GM18499 (cell line): ENCODE results near the gene NFATC4.
"Not testable (repeated sequence)": the region's sequence is repeated elsewhere in the genome, so short reads cannot be mapped to it uniquely, and the experiment has no call there.

Experiments
- ATAC-seq: cut with Tn5 transposase; IDR thresholded peaks from one replicate; pipeline ENCODE4 v1.9.1; 2021; ENCODE audit warnings: moderate number of reproducible peaks; ENCODE audit not compliant: insufficient read depth, unreplicated experiment

Gene NFATC4

DNA sequence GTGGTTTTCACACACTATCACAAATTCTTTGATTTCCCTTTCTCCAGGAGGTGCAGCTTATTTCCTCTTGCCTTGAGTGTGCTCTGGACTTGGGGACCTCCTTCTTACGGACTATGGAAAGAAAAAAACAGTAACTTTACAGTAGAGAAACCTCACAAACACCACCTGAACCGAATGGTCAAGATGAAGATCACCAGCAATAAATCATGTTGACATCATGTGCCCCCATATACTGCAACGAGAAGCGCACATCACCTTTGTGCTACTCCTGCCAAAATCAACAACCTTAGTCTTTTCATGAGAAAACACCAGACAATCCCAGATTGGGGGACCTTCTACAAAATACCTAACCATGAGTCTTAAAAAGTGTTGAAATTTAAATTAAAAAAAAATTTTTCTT is 17.5 kb downstream of the NFATC4 start:
- no peak for ATAC-seq

DNA sequence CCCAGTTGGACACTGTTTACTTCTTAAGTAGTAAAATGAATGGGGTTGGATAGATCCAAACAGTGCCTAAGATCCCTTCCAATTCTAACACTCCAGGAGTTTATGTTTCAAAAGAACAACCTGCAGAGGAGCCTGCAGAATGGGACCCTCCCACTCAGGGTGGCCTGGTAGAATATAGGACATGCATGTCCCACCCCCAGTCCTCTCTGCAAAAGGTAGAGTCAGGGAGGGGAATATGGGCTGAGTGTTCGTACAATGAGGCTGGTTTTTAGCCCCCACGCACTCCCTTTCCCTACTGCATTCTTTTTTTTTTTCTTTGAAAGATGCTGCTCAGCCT is 19.0 kb downstream of the NFATC4 start:
- ATAC-seq = no peak

GRCh38 chr14:24387579-24387978 is 19.6 kb downstream of the NFATC4 start:
- not testable (repeated sequence) for ATAC-seq

- no peak for ATAC-seq
Observed at GRCh38 chr14:24388474-24389179, 20.6 kb downstream of the NFATC4 start.

DNA sequence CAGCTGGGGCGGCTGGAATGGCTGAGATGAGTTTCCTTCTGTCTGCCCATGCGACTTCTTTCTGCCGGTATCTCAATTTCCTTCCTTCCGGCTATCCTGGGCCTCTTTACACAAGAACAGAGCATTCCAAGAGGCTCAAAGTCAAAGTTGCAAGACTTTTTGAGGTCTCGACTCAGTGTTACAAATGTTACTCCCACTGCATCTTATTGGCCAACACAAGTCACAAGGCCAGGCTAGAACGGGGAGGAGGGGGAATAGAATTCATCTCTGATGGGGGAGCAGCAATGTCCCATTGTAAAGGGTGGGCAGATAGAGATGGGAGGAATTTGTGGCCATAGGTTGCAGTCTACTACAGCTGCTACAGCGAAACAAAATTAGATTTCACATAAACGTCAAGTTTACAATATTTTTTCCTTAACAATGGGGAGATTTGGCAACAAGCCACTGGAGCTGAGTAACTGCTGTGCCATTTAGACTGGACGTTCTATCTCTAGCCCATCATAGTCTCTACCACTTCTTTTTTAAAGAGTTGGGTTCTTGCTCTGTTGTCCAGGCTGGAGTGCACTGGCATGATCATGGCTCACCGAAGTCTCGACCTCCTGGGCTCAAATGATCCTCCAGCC is 21.4 kb downstream of the NFATC4 start:
- ATAC-seq = no peak

- ATAC-seq = no peak
Observed at GRCh38 chr14:24390701-24391468, 22.9 kb downstream of the NFATC4 start.

DNA sequence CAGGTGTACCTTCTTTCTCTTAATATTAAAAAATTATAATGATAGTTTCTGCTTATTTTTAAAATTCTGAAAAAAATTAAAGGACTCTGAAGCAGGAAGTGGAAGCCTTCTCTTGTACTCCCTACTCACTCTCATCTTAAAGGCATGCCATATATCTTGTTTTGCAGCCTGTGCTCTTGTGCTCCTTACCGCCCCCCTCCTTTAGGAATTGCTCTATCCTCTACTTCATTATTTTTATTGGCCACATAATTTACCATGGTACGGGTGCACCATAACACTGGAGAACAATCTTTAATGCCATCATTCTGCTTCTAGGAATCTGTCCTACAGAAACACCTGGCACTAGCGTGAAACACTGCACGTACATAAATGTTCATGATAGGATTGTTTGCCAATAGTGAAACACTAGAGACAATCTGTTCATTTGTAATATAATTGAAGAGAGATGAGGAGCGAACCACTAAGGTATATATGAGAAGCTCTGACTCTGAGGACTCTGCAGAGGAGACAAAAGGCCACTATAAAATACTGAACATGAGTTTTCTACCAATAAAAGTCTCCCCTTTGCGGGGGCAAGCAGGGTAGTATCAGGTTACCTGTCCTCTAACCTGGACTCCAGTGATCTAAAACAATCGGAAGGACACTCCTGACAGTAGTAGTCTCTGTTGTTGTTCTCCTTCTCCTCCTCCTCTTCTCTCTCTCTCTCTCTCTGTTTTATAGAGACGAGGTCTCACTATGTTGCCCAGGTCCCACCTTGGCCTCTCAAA is 24.5 kb downstream of the NFATC4 start:
- no peak for ATAC-seq

DNA sequence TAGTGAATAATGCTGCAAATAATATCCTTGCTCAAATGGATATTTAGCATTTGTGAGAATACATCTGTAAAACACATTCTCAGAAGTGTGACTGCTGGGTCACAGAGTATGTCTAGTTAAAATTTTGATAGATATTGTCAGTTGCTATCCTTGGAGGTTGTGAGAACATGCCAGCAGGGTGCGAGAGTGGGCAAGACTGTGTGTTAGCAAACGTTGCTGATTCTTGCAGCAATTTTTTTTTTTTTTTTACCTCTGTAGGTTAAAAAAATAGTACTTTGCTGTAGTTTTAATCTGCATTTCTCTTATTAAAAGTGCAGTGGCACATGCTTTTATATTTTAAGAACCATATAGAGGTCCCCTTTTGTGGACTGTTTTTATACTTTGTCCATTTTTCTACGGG is 26.3 kb downstream of the NFATC4 start:
- no peak for ATAC-seq

DNA sequence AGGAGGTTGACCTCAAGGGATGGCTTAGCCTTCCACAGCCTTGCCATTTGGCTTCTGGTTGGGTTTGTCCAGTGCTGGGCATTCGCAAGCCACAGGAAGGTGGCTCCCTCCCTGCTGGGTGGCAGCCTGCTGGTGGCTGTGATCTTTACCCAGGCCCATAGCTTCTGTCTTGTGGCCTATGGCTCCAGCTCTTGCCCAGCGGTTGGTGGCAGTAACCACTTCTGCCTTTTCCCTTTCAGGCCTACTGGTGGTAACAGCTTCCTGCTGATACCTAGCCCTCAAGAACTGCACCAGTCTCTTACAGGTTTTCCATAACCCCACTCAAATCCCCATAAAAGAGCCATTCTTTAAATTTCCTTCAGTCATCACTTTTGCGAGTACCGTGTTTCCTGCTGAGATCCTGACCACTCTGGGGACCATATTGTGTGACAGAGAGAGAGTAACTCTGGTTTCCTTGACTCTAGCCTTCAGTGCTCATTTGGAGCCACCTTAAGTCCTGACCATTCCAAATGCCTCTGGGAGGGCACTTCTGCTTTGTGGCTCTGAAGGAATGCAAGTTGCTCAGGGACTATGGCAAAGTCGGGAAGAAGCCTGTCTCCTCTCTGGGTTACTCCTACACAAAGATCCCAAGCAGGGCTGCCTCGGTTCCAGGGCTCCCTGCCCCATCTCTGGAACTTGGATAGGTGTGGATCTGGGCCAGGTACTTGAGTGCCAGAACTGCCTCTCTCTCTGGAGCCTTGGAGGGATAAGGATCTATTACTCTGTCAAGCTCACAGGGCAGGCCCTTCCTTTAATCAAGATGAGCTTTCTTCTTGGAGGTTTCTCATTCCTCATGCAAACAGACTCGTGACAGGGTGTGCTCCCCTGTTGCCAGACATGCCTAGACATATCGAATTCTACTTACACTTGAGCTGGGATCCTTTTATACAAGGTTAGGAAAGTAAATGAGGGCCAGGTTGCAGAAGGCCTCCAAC is 27.9 kb downstream of the NFATC4 start:
- ATAC-seq = no peak

DNA sequence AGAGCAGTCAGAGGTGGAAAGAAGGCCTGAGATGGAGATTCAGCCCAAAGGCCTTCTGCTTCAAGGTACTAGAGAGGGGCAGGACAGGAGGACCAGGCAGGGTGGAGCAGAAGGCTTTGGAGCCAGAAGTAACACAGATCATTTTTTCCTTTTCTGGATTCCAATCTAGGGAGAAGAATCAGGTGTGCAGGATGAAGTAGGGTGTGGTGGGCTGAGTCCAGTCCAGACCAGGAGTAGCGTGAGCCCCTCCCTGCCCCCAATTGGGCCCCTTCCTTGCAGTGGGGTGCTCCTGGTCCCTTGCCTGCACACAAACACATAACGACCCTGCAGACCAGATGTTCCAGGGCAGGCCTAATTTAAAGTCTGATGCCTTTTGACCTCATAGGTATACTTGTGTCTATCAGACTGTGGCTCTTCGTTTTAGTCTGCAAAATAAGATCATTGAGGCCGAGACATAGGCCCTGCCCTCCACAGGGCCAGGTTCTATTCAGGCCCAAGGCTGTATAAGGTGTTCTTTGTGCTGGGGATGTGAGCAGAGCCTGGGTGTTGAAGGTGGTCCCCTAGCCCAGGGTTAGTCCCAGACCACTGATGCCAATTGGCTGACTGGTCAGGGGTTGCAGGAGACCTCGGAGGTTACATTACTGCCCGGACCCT is 29.8 kb downstream of the NFATC4 start:
- no peak for ATAC-seq

DNA sequence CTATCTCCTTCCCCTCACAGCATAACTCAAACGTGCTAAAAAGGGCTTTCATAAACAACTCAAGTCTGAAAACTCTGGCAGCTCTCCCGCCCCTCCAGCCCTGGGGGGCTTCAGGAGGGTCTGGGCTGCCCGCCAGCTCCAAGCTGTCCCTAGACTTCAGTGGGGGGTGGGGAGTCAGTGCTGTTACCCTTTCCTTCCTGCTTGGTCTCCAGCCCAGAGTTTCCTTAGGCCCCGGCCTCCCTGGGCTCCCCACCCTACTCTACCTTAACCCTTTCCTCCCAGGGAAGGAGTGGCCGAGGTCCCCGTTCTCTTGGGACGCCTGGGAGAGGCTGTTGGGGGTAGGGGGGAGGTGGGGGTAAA is 30.3 kb downstream of the NFATC4 start:
- no peak for ATAC-seq

DNA sequence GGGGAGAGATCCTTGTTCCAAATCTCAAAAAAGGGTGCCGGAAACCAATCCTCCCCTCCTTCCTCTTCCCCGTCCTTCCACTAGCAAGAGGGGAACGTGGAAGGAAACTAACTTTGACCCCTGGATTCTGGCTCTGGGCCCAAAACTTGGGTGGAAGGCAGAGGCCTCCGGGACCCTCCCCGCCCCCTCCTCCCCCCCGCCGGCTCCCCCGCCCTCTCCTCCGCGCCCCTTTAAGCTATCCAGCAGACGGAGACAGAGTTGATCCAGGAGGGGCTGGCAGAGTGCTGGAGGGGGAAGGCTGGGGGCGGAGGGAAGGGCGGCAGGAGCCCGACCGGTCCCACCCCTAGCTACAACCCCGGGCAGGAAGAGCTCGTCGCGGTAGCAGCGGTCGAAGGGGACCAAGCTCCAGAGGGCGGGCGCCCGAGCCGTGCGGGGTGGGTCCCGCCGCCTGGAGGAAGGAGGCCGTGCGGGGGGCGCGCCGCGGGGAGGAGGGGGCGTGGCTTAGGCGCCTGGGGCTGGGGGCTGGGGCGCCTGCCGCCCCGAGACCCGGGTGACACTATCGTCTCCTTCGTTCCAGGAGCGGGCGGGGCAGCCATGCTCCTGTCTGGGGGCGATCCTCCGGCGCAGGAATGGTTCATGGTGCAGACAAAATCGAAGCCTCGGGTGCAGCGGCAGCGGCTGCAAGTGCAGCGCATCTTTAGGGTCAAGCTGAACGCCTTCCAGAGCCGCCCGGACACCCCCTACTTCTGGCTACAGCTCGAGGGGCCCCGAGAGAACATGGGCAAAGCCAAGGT is 30.9 kb downstream of the NFATC4 start, which contains the start of gene NYNRIN:
NYNRIN (plus strand) TSS at position 351 of the 794 bp plus-strand sequence; CDS start at position 595, 244 bp downstream.
- ATAC-seq = no peak

GRCh38 chr14:24399447-24399822 is 31.5 kb downstream of the NFATC4 start:
- ATAC-seq = no peak

GRCh38 chr14:24399999-24400718 is 32.2 kb downstream of the NFATC4 start:
- no peak for ATAC-seq

- ATAC-seq = no peak
Observed at GRCh38 chr14:24401810-24402702, 34.1 kb downstream of the NFATC4 start.

GRCh38 chr14:24403294-24403998 is 35.5 kb downstream of the NFATC4 start:
- no peak for ATAC-seq
